Large intestine (tissue), 3 donors: Measurements from ENCODE around the gene ICOS. TPM values are rescaled to one million over a fixed set of nuclear protein-coding genes. Genes with fewer than 3 reads are reported as not detected.

Experiments
- DNase-seq, 2 donors: peaks; one replicate each; pipeline versions ENCODE4 v3.0.0 to v3.0.0-alpha.2; 2013
- H3K27ac ChIP-seq: one replicate; pipeline ENCODE4 v1.5.1; 2013; ENCODE audit warnings: low read length
- H3K27me3 ChIP-seq: 2 replicates; pipeline ENCODE4 v1.6.1; 2013; ENCODE audit warnings: low read length; ENCODE audit not compliant: control insufficient read depth, insufficient read depth
- H3K36me3 ChIP-seq: 2 replicates; pipeline ENCODE4 v1.6.1; 2013; ENCODE audit warnings: low read length; ENCODE audit not compliant: control insufficient read depth, insufficient read depth
- H3K4me1 ChIP-seq: one replicate; pipeline ENCODE4 v1.6.1; 2013; ENCODE audit warnings: low read length; ENCODE audit not compliant: control insufficient read depth, insufficient read depth
- H3K4me3 ChIP-seq: one replicate; pipeline ENCODE4 v1.5.1; 2013; ENCODE audit warnings: low read length
- H3K9me3 ChIP-seq: one replicate; pipeline ENCODE4 v1.6.1; 2013; ENCODE audit warnings: mild to moderate bottlenecking, low read depth, low read length, moderate library complexity; ENCODE audit not compliant: control insufficient read depth
- WGBS: methylation state at CpG from one replicate; pipeline ENCODE4 v1.1.5; 2013; ENCODE audit warnings: low lambda C conversion rate; ENCODE audit not compliant: insufficient coverage; 5-methylcytosine and 5-hydroxymethylcytosine counted together
- polyA plus RNA-seq: library from polyadenylated mRNA; unstranded; fragments of 120-200 nt; gene quantifications from one replicate; pipeline ENCODE4 v1.2.1, GENCODE V29; 2013

The ICOS gene
- polyA plus RNA-seq, 1 donor, result 0.42 TPM

DNA sequence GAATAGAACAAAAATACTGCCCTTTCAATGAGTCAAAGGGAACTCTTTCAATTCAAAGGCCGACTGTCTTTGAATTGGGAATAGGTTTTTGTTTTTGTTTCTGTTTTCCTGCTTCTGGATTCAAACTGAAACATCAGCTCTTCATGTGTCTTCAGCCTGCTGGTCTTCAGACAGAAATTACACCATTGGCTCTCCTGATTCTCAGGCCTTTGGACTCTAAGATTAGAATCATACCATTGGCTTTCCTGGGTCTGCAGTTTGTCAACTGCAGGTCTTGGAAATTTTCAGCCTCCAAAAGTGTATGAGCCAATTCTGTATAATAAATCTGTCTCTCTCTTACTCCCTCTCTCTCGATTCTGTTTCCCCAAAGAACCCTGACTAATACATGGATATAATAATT, 37.9 kb upstream of the ICOS start:
- H3K27me3 ChIP-seq, result no peaks in the 10 kb centered on the region
- H3K4me3 ChIP-seq, result no peak overlapping the region
- 86% methylated on average over 1 of the region's 2 CpGs for WGBS
- no peak for DNase-seq
- H3K4me1 ChIP-seq, result no peaks in the 10 kb centered on the region
- no peaks in the 10 kb centered on the region for H3K36me3 ChIP-seq
- peaks cover 4% of the 10 kb centered on the region for H3K9me3 ChIP-seq
- no peak overlapping the region for H3K27ac ChIP-seq

- 20% methylated on average over 1 of the region's 2 CpGs for WGBS
- Histone ChIP-seq H3K4me1 (no peaks in the 10 kb centered on the region), H3K27me3 (no peaks in the 10 kb centered on the region), H3K9me3 (peaks cover 4% of the 10 kb centered on the region), H3K36me3 (no peaks in the 10 kb centered on the region), H3K4me3 (no peak overlapping the region), H3K27ac (no peak overlapping the region)
- no peak for DNase-seq
These were observed 36.3 kb upstream of the ICOS start for GRCh38 chr2:203900253-203900652.

- no peaks in the 10 kb centered on the region for H3K36me3 ChIP-seq
- DNase-seq, result no peak
- 100% methylated on average over 1 of the region's 4 CpGs for WGBS
- H3K27ac ChIP-seq, result no peak overlapping the region
- peaks cover 4% of the 10 kb centered on the region for H3K9me3 ChIP-seq
- no peaks in the 10 kb centered on the region for H3K4me1 ChIP-seq
- no peak overlapping the region for H3K4me3 ChIP-seq
- H3K27me3 ChIP-seq, result no peaks in the 10 kb centered on the region
These were observed 32.5 kb upstream of the ICOS start for GRCh38 chr2:203904022-203904421.

DNA sequence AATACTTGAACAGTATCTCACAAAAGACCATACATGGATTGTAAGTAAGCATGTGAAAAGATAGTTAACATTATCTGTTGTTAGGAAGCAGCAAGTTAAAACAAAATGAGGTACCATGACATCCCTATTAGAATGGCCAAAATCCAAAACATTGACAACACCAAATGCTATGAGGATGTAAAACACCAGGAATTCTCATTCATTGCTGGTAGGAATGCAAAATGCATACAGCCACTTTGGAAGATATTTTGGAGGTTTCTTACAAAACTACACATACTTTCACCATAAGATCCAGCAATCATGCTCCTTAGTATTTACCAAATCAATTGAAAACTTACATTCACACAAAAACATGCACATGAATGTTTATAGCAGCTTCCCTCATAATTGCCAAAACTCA, 30.9 kb upstream of the ICOS start:
- no peaks in the 10 kb centered on the region for H3K27me3 ChIP-seq
- no peak overlapping the region for H3K27ac ChIP-seq
- no peaks in the 10 kb centered on the region for H3K36me3 ChIP-seq
- DNase-seq, result no peak
- no peak overlapping the region for H3K4me3 ChIP-seq
- H3K9me3 ChIP-seq, result peaks cover 4% of the 10 kb centered on the region
- H3K4me1 ChIP-seq, result no peaks in the 10 kb centered on the region

GRCh38 chr2:203908066-203908796, 28.3 kb upstream of the ICOS start:
- Histone ChIP-seq H3K4me3 (no peak overlapping the region), H3K36me3 (no peaks in the 10 kb centered on the region), H3K9me3 (no peaks in the 10 kb centered on the region), H3K4me1 (no peaks in the 10 kb centered on the region), H3K27ac (no peak overlapping the region), H3K27me3 (no peaks in the 10 kb centered on the region)
- WGBS, result 100% methylated on average over 1 of the region's 6 CpGs
- peak in 1 of 2 donors; percentile 4 for DNase-seq

DNA sequence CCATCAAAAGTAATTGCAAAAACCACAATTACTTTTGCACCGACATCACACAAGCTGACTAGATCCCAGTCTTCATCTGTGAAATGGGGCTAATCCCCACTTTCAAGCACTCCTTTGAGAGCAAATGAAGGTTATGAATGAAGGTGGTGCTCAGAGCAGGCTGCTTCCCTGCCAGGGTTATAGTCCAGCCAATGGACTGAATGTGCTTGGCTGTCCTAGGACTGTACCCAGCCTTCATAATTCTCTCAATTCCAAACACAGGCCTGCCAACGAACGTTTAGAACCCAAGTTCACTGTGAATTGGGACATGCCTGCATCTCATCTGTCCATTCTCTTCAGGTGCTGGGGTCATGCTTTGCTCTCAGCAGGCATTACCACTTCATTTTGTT, 27.8 kb upstream of the ICOS start:
- Histone ChIP-seq H3K4me3 (no peak overlapping the region), H3K36me3 (no peaks in the 10 kb centered on the region), H3K9me3 (no peaks in the 10 kb centered on the region), H3K27ac (no peak overlapping the region), H3K27me3 (no peaks in the 10 kb centered on the region), H3K4me1 (no peaks in the 10 kb centered on the region)
- DNase-seq, result no peak
- 43% methylated on average over 2 of the region's 3 CpGs for WGBS

- Histone ChIP-seq H3K27ac (peak overlapping the region; percentile 21), H3K9me3 (no peaks in the 10 kb centered on the region), H3K4me3 (no peak overlapping the region), H3K27me3 (no peaks in the 10 kb centered on the region), H3K36me3 (no peaks in the 10 kb centered on the region), H3K4me1 (no peaks in the 10 kb centered on the region)
- peak; percentile 16 to 25 for DNase-seq
- WGBS, result 10% methylated on average over 3 of the region's 8 CpGs
These were observed 27.1 kb upstream of the ICOS start for GRCh38 chr2:203909261-203909967.

GRCh38 chr2:203909974-203910373, 26.6 kb upstream of the ICOS start:
- no peak for DNase-seq
- H3K9me3 ChIP-seq, result no peaks in the 10 kb centered on the region
- no peaks in the 10 kb centered on the region for H3K4me1 ChIP-seq
- 75% methylated on average over 2 of the region's 5 CpGs for WGBS
- H3K4me3 ChIP-seq, result no peak overlapping the region
- H3K27me3 ChIP-seq, result no peaks in the 10 kb centered on the region
- no peak overlapping the region for H3K27ac ChIP-seq
- no peaks in the 10 kb centered on the region for H3K36me3 ChIP-seq

GRCh38 chr2:203913947-203914346, 22.6 kb upstream of the ICOS start:
- no peak for DNase-seq

GRCh38 chr2:203914546-203915182, 21.9 kb upstream of the ICOS start:
- H3K27ac ChIP-seq, result no peak overlapping the region
- H3K9me3 ChIP-seq, result no peaks in the 10 kb centered on the region

More at GRCh38 chr2:203913947-203914346, 22.6 kb upstream of the ICOS start:
- Histone ChIP-seq H3K4me3 (no peak overlapping the region), H3K4me1 (no peaks in the 10 kb centered on the region), H3K36me3 (no peaks in the 10 kb centered on the region), H3K9me3 (no peaks in the 10 kb centered on the region), H3K27me3 (no peaks in the 10 kb centered on the region), H3K27ac (no peak overlapping the region)
- 64% methylated on average over 5 of the region's 8 CpGs for WGBS

More at GRCh38 chr2:203914546-203915182, 21.9 kb upstream of the ICOS start:
- Histone ChIP-seq H3K4me1 (no peaks in the 10 kb centered on the region), H3K4me3 (no peak overlapping the region), H3K36me3 (no peaks in the 10 kb centered on the region), H3K27me3 (no peaks in the 10 kb centered on the region)
- no peak for DNase-seq
- 89% methylated on average over 5 of the region's 8 CpGs for WGBS
